Panc1 (cell line): ENCODE results near the gene PLD3.

Experiments
- CTCF ChIP-seq: fragments of 450-650 bp; IDR thresholded peaks from 2 replicates; pipeline ENCODE4 v1.5.1; 2017; ENCODE audit warnings: mild to moderate bottlenecking
- POLR2AphosphoS5 ChIP-seq: IDR thresholded peaks from 2 replicates; pipeline ENCODE4 v1.6.1; 2012; ENCODE audit warnings: mild to moderate bottlenecking, low read depth, low read length, moderate library complexity
- SIN3A ChIP-seq: IDR thresholded peaks from 2 replicates; pipeline ENCODE4 v1.6.1; 2012; ENCODE audit warnings: low read depth, mild to moderate bottlenecking, low read length, moderate library complexity, borderline replicate concordance; ENCODE audit not compliant: insufficient read depth
- TCF7L2 ChIP-seq: IDR thresholded peaks from 2 replicates; pipeline ENCODE4 v1.6.1; 2011; ENCODE audit warnings: mild to moderate bottlenecking, low read depth, low read length, inconsistent platforms

DNA sequence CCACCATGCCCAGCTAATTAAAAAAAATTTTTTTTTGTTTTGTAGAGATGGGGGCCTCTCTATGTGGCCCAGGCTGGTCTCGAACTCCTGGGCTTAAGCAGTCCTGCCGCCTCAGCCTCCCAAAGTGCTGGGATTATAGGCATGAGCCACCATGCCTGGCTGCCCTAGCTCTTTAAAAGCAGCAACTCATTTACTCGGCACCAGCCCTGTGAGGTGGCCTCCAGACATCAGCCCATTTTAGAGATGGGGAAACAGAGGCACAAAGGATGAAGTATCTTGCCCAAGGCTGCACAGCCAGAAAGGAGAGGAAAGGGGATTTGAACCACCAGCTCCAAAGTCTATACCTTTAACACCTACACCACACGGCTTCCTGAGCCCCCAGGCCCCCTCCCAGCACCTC lies 64.4 kb downstream of the PLD3 start:
- TF ChIP-seq CTCF (no peak), TCF7L2 (no peak), SIN3A (no peak), POLR2AphosphoS5 (no peak)
